ENCODE measurements around the gene TOMM5.
A peak's percentile ranks its signal among the peaks of the same experiment; 100 is the strongest.

DNA sequence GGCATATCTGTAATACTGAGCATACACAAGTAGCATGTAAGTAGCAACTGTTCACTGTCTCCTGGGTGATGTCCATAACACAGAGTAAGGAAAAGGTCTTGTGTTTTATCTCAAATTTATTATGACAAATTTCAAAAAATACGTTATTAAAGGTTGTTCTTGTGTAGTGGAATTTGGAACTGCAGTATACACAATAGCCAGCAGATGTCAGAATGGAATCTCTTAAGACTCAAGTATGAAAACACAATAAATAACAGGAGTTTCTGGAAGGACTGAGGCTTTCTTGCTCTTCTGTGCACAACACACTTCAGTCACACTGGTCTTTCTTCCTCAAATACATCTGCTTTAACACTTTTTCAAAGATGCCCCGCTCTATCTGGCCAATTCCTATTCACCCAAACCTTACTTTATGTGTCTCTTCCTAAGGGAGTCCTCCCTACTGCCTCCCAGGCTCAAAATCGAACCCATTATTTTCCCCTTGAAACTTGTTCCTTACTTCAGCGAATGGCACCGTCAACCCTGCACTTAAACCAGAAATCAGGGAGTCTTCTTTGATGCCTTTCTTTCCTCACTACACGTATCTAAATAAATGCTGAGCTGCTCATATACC lies 9.7 kb downstream of the TOMM5 start:
- TF ChIP-seq POLR2AphosphoS5 (IDR thresholded peaks at IDR 0.05) (peak in 1 of 3 donors; percentile 23), POLR2A (IDR thresholded peaks at IDR 0.05) (no peak), EP300 (IDR thresholded peaks at IDR 0.05; ENCODE audit: low read depth) (no peak)
- TF ChIP-seq, protein P1, sequence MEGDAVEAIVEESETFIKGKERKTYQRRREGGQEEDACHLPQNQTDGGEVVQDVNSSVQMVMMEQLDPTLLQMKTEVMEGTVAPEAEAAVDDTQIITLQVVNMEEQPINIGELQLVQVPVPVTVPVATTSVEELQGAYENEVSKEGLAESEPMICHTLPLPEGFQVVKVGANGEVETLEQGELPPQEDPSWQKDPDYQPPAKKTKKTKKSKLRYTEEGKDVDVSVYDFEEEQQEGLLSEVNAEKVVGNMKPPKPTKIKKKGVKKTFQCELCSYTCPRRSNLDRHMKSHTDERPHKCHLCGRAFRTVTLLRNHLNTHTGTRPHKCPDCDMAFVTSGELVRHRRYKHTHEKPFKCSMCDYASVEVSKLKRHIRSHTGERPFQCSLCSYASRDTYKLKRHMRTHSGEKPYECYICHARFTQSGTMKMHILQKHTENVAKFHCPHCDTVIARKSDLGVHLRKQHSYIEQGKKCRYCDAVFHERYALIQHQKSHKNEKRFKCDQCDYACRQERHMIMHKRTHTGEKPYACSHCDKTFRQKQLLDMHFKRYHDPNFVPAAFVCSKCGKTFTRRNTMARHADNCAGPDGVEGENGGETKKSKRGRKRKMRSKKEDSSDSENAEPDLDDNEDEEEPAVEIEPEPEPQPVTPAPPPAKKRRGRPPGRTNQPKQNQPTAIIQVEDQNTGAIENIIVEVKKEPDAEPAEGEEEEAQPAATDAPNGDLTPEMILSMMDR (IDR thresholded peaks at IDR 0.05): peak; percentile 63 to 81 (median 76)
